IMR-90 (cell line): ENCODE measurements around the gene OVCA2. TPM values are rescaled to one million over a fixed set of nuclear protein-coding genes. Genes with fewer than 3 reads are reported as not detected.

Experiments used
- ATAC-seq: fragments of 200-7000 bp; cut with Tn5 transposase; 2 replicates; pipeline ENCODE4 v1.9.1; 2020; ENCODE audit warnings: low read depth, mild to moderate bottlenecking, moderate library complexity
- BruUV-seq: library from RNA; stranded (reverse); fragments of 400-500 nt; replicated peaks from 2 replicates; lab custom pipeline; 2021; lab: Mats Ljungman, UMichigan
- CTCF ChIA-PET: fragments of 300-600 bp; formaldehyde crosslinking; extraction: SDS; loops from one replicate; lab custom pipeline; 2021; ENCODE audit warnings: antibody characterized with exemption; lab: Yijun Ruan, JAX
- POLR2A ChIA-PET: fragments of 300-600 bp; sonication (Branson Sonifier 250); formaldehyde crosslinking; loops from one replicate; lab custom pipeline; 2022; ENCODE audit warnings: antibody characterized with exemption; ENCODE audit not compliant: unreplicated experiment; lab: Charles Lee
- DNase-seq: peaks from one replicate; pipeline ENCODE4 v3.0.0; 2013
- H2AFZ ChIP-seq: replicated peaks from 2 replicates; pipeline ENCODE3; 2013; ENCODE audit warnings: low read length, mild to moderate bottlenecking; ENCODE audit not compliant: poor library complexity
- H2AK5ac ChIP-seq: 2 replicates; pipeline ENCODE4 v1.6.1; 2013; ENCODE audit warnings: low read depth, low read length, inconsistent platforms
- H2AK9ac ChIP-seq: replicated peaks from 2 replicates; pipeline ENCODE3; 2013; ENCODE audit warnings: mild to moderate bottlenecking, low read depth, low read length, moderate library complexity; ENCODE audit not compliant: poor library complexity
- H2BK120ac ChIP-seq: 2 replicates; pipeline ENCODE4 v1.6.1; 2013; ENCODE audit warnings: low read depth, low read length, inconsistent platforms
- H2BK15ac ChIP-seq: 3 replicates; pipeline ENCODE4 v1.6.1; 2013; ENCODE audit warnings: low read depth, low read length, inconsistent platforms
- H2BK20ac ChIP-seq: 2 replicates; pipeline ENCODE4 v1.6.1; 2013; ENCODE audit warnings: low read depth, mild to moderate bottlenecking, inconsistent platforms, low read length, moderate library complexity
- H2BK5ac ChIP-seq: 2 replicates; pipeline ENCODE4 v1.6.1; 2013; ENCODE audit warnings: mild to moderate bottlenecking, low read depth, low read length, inconsistent platforms; ENCODE audit not compliant: poor library complexity, severe bottlenecking
- H3K14ac ChIP-seq: replicated peaks from 2 replicates; pipeline ENCODE4 v1.6.1; 2013; ENCODE audit warnings: low read depth, low read length, inconsistent platforms
- H3K18ac ChIP-seq: 2 replicates; pipeline ENCODE4 v1.6.1; 2013; ENCODE audit warnings: low read depth, low read length, control low read depth
- H3K23ac ChIP-seq: 2 replicates; pipeline ENCODE4 v1.6.1; 2013; ENCODE audit warnings: low read depth, low read length, inconsistent platforms
- H3K27ac ChIP-seq: 2 replicates; pipeline ENCODE4 v1.5.1; 2013; ENCODE audit warnings: mild to moderate bottlenecking, control low read depth, low read length; ENCODE audit not compliant: insufficient read depth
- H3K27me3 ChIP-seq: 2 replicates; pipeline ENCODE4 v1.6.1; 2013; ENCODE audit warnings: low read length; ENCODE audit not compliant: control insufficient read depth, insufficient read depth
- H3K36me3 ChIP-seq: 2 replicates; pipeline ENCODE4 v1.6.1; 2013; ENCODE audit warnings: low read length, mixed read lengths; ENCODE audit not compliant: control insufficient read depth, insufficient read depth
- H3K4ac ChIP-seq: 2 replicates; pipeline ENCODE4 v1.6.1; 2013; ENCODE audit warnings: low read depth, low read length, inconsistent platforms
- H3K4me1 ChIP-seq: 2 replicates; pipeline ENCODE4 v1.6.1; 2013; ENCODE audit warnings: low read length, mixed read lengths; ENCODE audit not compliant: control insufficient read depth, insufficient read depth
- H3K4me2 ChIP-seq: 2 replicates; pipeline ENCODE4 v1.6.1; 2013; ENCODE audit warnings: low read depth, mild to moderate bottlenecking, control low read depth, low read length, moderate library complexity
- H3K4me3 ChIP-seq: 2 replicates; pipeline ENCODE4 v1.5.1; 2013; ENCODE audit warnings: low read depth, mild to moderate bottlenecking, control low read depth, low read length, moderate library complexity; ENCODE audit not compliant: insufficient read depth
- H3K56ac ChIP-seq: 2 replicates; pipeline ENCODE4 v1.6.1; 2013; ENCODE audit warnings: low read length, inconsistent platforms; ENCODE audit not compliant: insufficient read depth; ENCODE audit errors: extremely low read depth
- H3K79me1 ChIP-seq, 2 experiments: 2 replicates each; pipeline ENCODE4 v1.6.1; 2013; ENCODE audit warnings: low read length in 2 of 2, inconsistent platforms in 1 of 2, low read depth in 1 of 2
- H3K9ac ChIP-seq: 2 replicates; pipeline ENCODE4 v1.6.1; 2013; ENCODE audit warnings: low read depth, low read length, control low read depth
- H3K9me1 ChIP-seq: 2 replicates; pipeline ENCODE4 v1.6.1; 2013; ENCODE audit warnings: low read length, inconsistent platforms; ENCODE audit not compliant: insufficient read depth
- H3K9me3 ChIP-seq: 2 replicates; pipeline ENCODE4 v1.6.1; 2013; ENCODE audit warnings: low read length; ENCODE audit not compliant: control insufficient read depth, insufficient read depth
- H4K20me1 ChIP-seq: 2 replicates; pipeline ENCODE4 v1.6.1; 2013; ENCODE audit warnings: low read length, inconsistent platforms; ENCODE audit not compliant: insufficient read depth
- H4K5ac ChIP-seq: 2 replicates; pipeline ENCODE4 v1.6.1; 2013; ENCODE audit warnings: mild to moderate bottlenecking, low read depth, low read length, control low read depth
- H4K8ac ChIP-seq, 2 experiments: 2 replicates each; pipeline ENCODE4 v1.6.1; 2013; ENCODE audit warnings: low read depth in 2 of 2, low read length in 2 of 2, control low read depth in 1 of 2, inconsistent platforms in 1 of 2
- H4K91ac ChIP-seq: 2 replicates; pipeline ENCODE4 v1.6.1; 2013; ENCODE audit warnings: low read depth, low read length, inconsistent platforms; ENCODE audit not compliant: insufficient read depth
- RAD21 ChIP-seq: IDR thresholded peaks from 2 replicates; pipeline ENCODE4 v1.6.1; 2012; ENCODE audit warnings: low read length, improper control_type of control experiment
- RCOR1 ChIP-seq: IDR thresholded peaks from 2 replicates; pipeline ENCODE4 v1.6.1; 2012; ENCODE audit warnings: mild to moderate bottlenecking, low read length, improper control_type of control experiment; ENCODE audit not compliant: insufficient replicate concordance
- WGBS, 2 experiments: methylation state at CpG; one replicate each; pipeline versions ENCODE4 v1.1.5 to v1.1.7; 2013; ENCODE audit warnings: missing lambda C conversion rate in 2 of 2; ENCODE audit not compliant: insufficient read length in 1 of 2; ENCODE audit errors: extremely low coverage in 2 of 2; 5-methylcytosine and 5-hydroxymethylcytosine counted together
- dilution Hi-C: fragments of 300-500 bp; cut with HindIII; formaldehyde crosslinking; loops from one replicate; pipeline ENCODE4 v1.14.3; 2018; ENCODE audit warnings: low sequenced_read_pairs; ENCODE audit not compliant: unreplicated experiment
- in situ Hi-C: fragments of 300-500 bp; cut with MboI; formaldehyde crosslinking; loops from 3 replicates; pipeline ENCODE4 v1.14.3; 2019; ENCODE audit warnings: low sequenced_read_pairs, inconsistent platforms, mixed read lengths
- intact Hi-C: fragments of 100-400 bp; cut with micrococcal nuclease; formaldehyde crosslinking; loops from 2 replicates; pipeline ENCODE4 v1.10.0; 2022
- polyA plus RNA-seq, 3 experiments: library from polyadenylated mRNA; depleted of rRNA; stranded (reverse); fragments of >200 nt; gene quantifications; 2 replicates each; pipeline ENCODE4 v1.2.3, GENCODE V29; 2012; ENCODE audit warnings: low replicate concordance in 1 of 3
- total RNA-seq: library from RNA; depleted of rRNA; stranded (reverse); fragments of >200 nt; gene quantifications from 2 replicates; pipeline ENCODE4 v1.2.3, GENCODE V29; 2012
- TF ChIP-seq, protein P1 (sequence below): conservative IDR thresholded peaks from 2 replicates; pipeline ENCODE4 v1.5.1; 2012; ENCODE audit warnings: mild to moderate bottlenecking, low read depth, low read length, improper control_type of control experiment

OVCA2 gene
- total and polyA plus RNA-seq, 2 of the 4 experiments (the other 2 are of a cell fraction): 38.7 to 46.9 TPM

DNA sequence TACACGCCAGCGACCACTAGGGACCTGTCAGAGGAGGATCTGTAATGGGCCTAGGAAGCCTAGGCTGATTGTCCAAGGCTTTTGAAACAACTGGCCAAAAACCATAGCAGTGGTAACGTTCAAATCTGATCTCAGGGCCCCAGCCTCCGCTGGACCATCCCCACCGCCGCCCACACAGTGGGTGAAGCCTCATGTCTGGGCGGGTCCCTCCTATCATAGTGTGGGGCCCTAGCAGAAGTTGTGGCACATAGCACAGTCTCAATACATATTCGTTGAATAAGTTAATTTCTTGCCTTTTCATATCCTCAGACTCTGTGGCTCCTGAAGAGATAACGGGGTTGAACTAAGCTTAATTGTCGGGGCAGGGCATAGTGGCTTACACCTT is 11.1 kb upstream of the OVCA2 start:
- H3K18ac ChIP-seq: no peak overlapping the region
- POLR2A ChIA-PET: no interaction called here
- H4K20me1 ChIP-seq: peaks cover 3% of the 10 kb centered on the region; the same call in 1 of the 2 replicates
- peak overlapping the region; percentile 5; the same call in 1 of the 2 replicates for H4K91ac ChIP-seq
- intact Hi-C loops: loop anchor here (1.0 to 5.0 kb wide), 2 partner anchors 148 to 453 kb away; no protein-coding TSS in a partner anchor
- no peak for DNase-seq
- no peaks in the 10 kb centered on the region for H3K9me3 ChIP-seq
- H3K4me1 ChIP-seq: peaks cover 17% of the 10 kb centered on the region
- peaks cover 6% of the 10 kb centered on the region for H3K36me3 ChIP-seq
- H3K27me3 ChIP-seq: peaks cover 10% of the 10 kb centered on the region
- dilution Hi-C loops: no loop called here
- no peak for ATAC-seq
- no CpG with 5 or more reads among the region's 10 CpGs for WGBS, 2 experiments
- CTCF ChIA-PET: interaction anchor here (1.0 kb wide), 1 partner anchor 122 kb away, joined by 4 read pairs; no protein-coding TSS in a partner anchor
- H3K23ac ChIP-seq: 0 out of 2 replicates have a peak overlapping the region, but pooled peaks have one; percentile 2
- H2BK20ac ChIP-seq: no peak overlapping the region
- no peak overlapping the region for H2BK120ac ChIP-seq
- H4K5ac ChIP-seq: no peak overlapping the region; the same call in 1 of the 2 replicates
- peak overlapping the region; percentile 70 for H3K4me2 ChIP-seq
- peak overlapping the region; percentile 59 for H2AK5ac ChIP-seq
- peak overlapping the region in 1 of 2 experiments; percentile 51; a peak in 1 of 4 replicates for H4K8ac ChIP-seq
- H2BK5ac ChIP-seq: peak overlapping the region; percentile 40
- no peak overlapping the region; the same call in 2 of the 3 replicates for H2BK15ac ChIP-seq
- peaks cover 16% of the 10 kb centered on the region for H3K9me1 ChIP-seq
- H3K9ac ChIP-seq: peak overlapping the region; percentile 55
- peak overlapping the region; percentile 37 for H3K27ac ChIP-seq
- no peak overlapping the region for H3K56ac ChIP-seq
- TF ChIP-seq, protein P1, sequence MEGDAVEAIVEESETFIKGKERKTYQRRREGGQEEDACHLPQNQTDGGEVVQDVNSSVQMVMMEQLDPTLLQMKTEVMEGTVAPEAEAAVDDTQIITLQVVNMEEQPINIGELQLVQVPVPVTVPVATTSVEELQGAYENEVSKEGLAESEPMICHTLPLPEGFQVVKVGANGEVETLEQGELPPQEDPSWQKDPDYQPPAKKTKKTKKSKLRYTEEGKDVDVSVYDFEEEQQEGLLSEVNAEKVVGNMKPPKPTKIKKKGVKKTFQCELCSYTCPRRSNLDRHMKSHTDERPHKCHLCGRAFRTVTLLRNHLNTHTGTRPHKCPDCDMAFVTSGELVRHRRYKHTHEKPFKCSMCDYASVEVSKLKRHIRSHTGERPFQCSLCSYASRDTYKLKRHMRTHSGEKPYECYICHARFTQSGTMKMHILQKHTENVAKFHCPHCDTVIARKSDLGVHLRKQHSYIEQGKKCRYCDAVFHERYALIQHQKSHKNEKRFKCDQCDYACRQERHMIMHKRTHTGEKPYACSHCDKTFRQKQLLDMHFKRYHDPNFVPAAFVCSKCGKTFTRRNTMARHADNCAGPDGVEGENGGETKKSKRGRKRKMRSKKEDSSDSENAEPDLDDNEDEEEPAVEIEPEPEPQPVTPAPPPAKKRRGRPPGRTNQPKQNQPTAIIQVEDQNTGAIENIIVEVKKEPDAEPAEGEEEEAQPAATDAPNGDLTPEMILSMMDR: peak; percentile 66
- TF ChIP-seq RCOR1 (no peak), RAD21 (peak; percentile 74)
- no peak overlapping the region for H3K14ac ChIP-seq
- in situ Hi-C loops: loop anchor here (25.0 kb wide), 1 partner anchor 318 kb away; the partner anchor contains the start of genes TLCD2 and WDR81
- peak overlapping the region; percentile 67 for H2AFZ ChIP-seq
- no TSS peak for BruUV-seq
- peaks cover 17 to 44% of the 10 kb centered on the region in 2 experiments for H3K79me1 ChIP-seq
- H2AK9ac ChIP-seq: peak overlapping the region; percentile 86
- H3K4ac ChIP-seq: peak overlapping the region; percentile 66
- peak overlapping the region; percentile 68 for H3K4me3 ChIP-seq
